Measurements from ENCODE around the gene USP1. TPM values are rescaled to one million over a fixed set of nuclear protein-coding genes. Genes with fewer than 3 reads are reported as not detected.

USP1 gene
- total and polyA plus RNA-seq, 2 of the 4 experiments (the other 2 are of a cell fraction) = 7.5 to 9.7 TPM

GRCh38 chr1:62406576-62406975, 30.3 kb upstream of the USP1 start:
- H3K9ac ChIP-seq (ENCODE audit: low read depth, low read length) = no peak overlapping the region
- WGBS, 2 experiments (ENCODE audit: extremely low coverage in 2 of 2, insufficient read length in 1 of 2) = no CpG with 5 or more reads among the region's 3 CpGs
- in situ Hi-C loops (cut with MboI; ENCODE audit: low sequenced_read_pairs) (loop anchor here (5.0 kb wide), 1 partner anchor 229 kb away; no protein-coding TSS in a partner anchor), intact Hi-C loops (cut with micrococcal nuclease) (no loop called here), dilution Hi-C loops (cut with HindIII; ENCODE audit: low sequenced_read_pairs, unreplicated experiment) (no loop called here)
- H3K9me3 ChIP-seq (ENCODE audit: control insufficient read depth, insufficient read depth, low read length) = no peaks in the 10 kb centered on the region
- H4K5ac ChIP-seq (ENCODE audit: low read depth, low read length) = no peak overlapping the region
- H2AFZ ChIP-seq (replicated peaks; ENCODE audit: low read length, poor library complexity) = no peak overlapping the region
- H3K23ac ChIP-seq (ENCODE audit: low read depth, low read length) = no peak overlapping the region
- no peak overlapping the region for H4K8ac ChIP-seq (ENCODE audit: low read depth in 2 of 2, low read length in 2 of 2)
- H2AK5ac ChIP-seq (ENCODE audit: low read depth, low read length) = no peak overlapping the region
- H3K36me3 ChIP-seq (ENCODE audit: control insufficient read depth, insufficient read depth, low read length) = no peaks in the 10 kb centered on the region
- H3K27me3 ChIP-seq (ENCODE audit: control insufficient read depth, insufficient read depth, low read length) = peaks cover 4% of the 10 kb centered on the region
- H3K14ac ChIP-seq (replicated peaks; ENCODE audit: low read depth, low read length) = no peak overlapping the region
- DNase-seq (no peak), ATAC-seq (ENCODE audit: low read depth) (no peak)
- H4K20me1 ChIP-seq (ENCODE audit: insufficient read depth, low read length) = no peaks in the 10 kb centered on the region
- H3K4me2 ChIP-seq (ENCODE audit: low read depth, low read length) = no peak overlapping the region
- TF ChIP-seq FOS (IDR thresholded peaks at IDR 0.05; ENCODE audit: low read depth, low read length) = no peak
- TF ChIP-seq MAZ (IDR thresholded peaks at IDR 0.05; ENCODE audit: borderline replicate concordance, low read depth, low read length) = no peak
- TF ChIP-seq CHD1 (IDR thresholded peaks at IDR 0.05; ENCODE audit: low read depth, low read length) = no peak
- TF ChIP-seq SMC3 (IDR thresholded peaks at IDR 0.05; ENCODE audit: low read depth, low read length) = no peak
- TF ChIP-seq NFE2L2 (IDR thresholded peaks at IDR 0.05; ENCODE audit: low read depth, low read length) = no peak
- no peak for TF ChIP-seq RCOR1 (IDR thresholded peaks at IDR 0.05; ENCODE audit: insufficient replicate concordance, low read length)
- TF ChIP-seq USF2 (IDR thresholded peaks at IDR 0.05; ENCODE audit: low read depth, low read length) = no peak
- TF ChIP-seq MAFK (IDR thresholded peaks at IDR 0.05; ENCODE audit: low read depth, low read length) = no peak
- TF ChIP-seq CEBPB (IDR thresholded peaks at IDR 0.05; ENCODE audit: low read depth, low read length) = no peak
- no peak for TF ChIP-seq CTCF (conservative IDR thresholded peaks at IDR 0.05; ENCODE audit: low read depth, low read length)
- TF ChIP-seq BHLHE40 (IDR thresholded peaks at IDR 0.05; ENCODE audit: low read depth, low read length) = no peak
- no peaks in the 10 kb centered on the region for H3K4me1 ChIP-seq (ENCODE audit: control insufficient read depth, insufficient read depth, low read length)
- H3K27ac ChIP-seq (ENCODE audit: insufficient read depth, low read length) = no peak overlapping the region
- no peak overlapping the region for H3K56ac ChIP-seq (ENCODE audit: extremely low read depth, insufficient read depth, low read length)
- H3K79me1 ChIP-seq (ENCODE audit: low read depth in 1 of 2, low read length in 2 of 2) = no peaks in the 10 kb centered on the region
- ChIA-PET POLR2A (ENCODE audit: unreplicated experiment) (no interaction called here), CTCF (no interaction called here)
- H2BK20ac ChIP-seq (ENCODE audit: low read depth, low read length) = no peak overlapping the region
- no peak overlapping the region for H2BK15ac ChIP-seq (ENCODE audit: low read depth, low read length)
- no peak overlapping the region for H3K4me3 ChIP-seq (ENCODE audit: insufficient read depth, low read depth, low read length)
- no peak overlapping the region for H2BK5ac ChIP-seq (ENCODE audit: low read depth, low read length, poor library complexity, severe bottlenecking)
- H3K4ac ChIP-seq (ENCODE audit: low read depth, low read length) = no peak overlapping the region
- no peaks in the 10 kb centered on the region for H3K9me1 ChIP-seq (ENCODE audit: insufficient read depth, low read length)
- no peak overlapping the region for H2BK120ac ChIP-seq (ENCODE audit: low read depth, low read length)
- no TSS peak for BruUV-seq (replicated peaks)
- no peak overlapping the region for H4K91ac ChIP-seq (ENCODE audit: insufficient read depth, low read depth, low read length)
- no peak overlapping the region for H3K18ac ChIP-seq (ENCODE audit: low read depth, low read length)
- H2AK9ac ChIP-seq (replicated peaks; ENCODE audit: low read depth, low read length, poor library complexity) = no peak overlapping the region

All from IMR-90 (cell line).